HEK293 (cell line): Measurements from ENCODE around the gene ABCG1.
A peak's percentile ranks its signal among the peaks of the same experiment; 100 is the strongest.

ENCODE experiments used
- CTCF ChIA-PET: fragments of 350-600 bp; formaldehyde crosslinking; extraction: SDS; loops from one replicate; lab custom pipeline; 2021; ENCODE audit warnings: antibody characterized with exemption; lab: Yijun Ruan, JAX
- POLR2A ChIA-PET: fragments of 300-600 bp; formaldehyde crosslinking; extraction: SDS; loops from one replicate; lab custom pipeline; 2020; ENCODE audit warnings: antibody characterized with exemption, inconsistent platforms; lab: Yijun Ruan, JAX
- H3K27ac ChIP-seq: fragments of 200-500 bp; sonication (Bioruptor generic); 2 replicates; pipeline ENCODE4 v1.5.1; 2014; ENCODE audit warnings: low read depth, low read length, control low read depth, inconsistent platforms; ENCODE audit errors: extremely low read depth
- H3K36me3 ChIP-seq, 2 experiments: fragments of 200-500 bp in 1 of 2; sonication (Bioruptor generic) in 1 of 2; 1 replicate in 1 of 2; 2 replicates in 1 of 2; pipeline ENCODE4 v1.5.1; 2014 to 2017; ENCODE audit warnings: inconsistent platforms in 2 of 2, low read length in 2 of 2; ENCODE audit not compliant: control insufficient read depth in 2 of 2, insufficient read depth in 1 of 2
- H3K4me1 ChIP-seq: fragments of 200-500 bp; sonication (Bioruptor generic); 2 replicates; pipeline ENCODE4 v1.5.1; 2014; ENCODE audit warnings: mild to moderate bottlenecking, low read length, inconsistent platforms; ENCODE audit not compliant: control insufficient read depth, insufficient read depth
- H3K4me3 ChIP-seq: 2 replicates; pipeline ENCODE4 v1.5.1; 2011; ENCODE audit warnings: low read depth, mild to moderate bottlenecking, control low read depth, low read length, moderate library complexity
- H3K9me3 ChIP-seq: fragments of 200-500 bp; sonication (Bioruptor generic); 2 replicates; pipeline ENCODE4 v1.5.1; 2014; ENCODE audit warnings: low read depth, low read length, inconsistent platforms; ENCODE audit not compliant: control insufficient read depth, insufficient read depth
- EGR2 ChIP-seq: fragments of 450-650 bp; formaldehyde crosslinking; IDR thresholded peaks from 2 replicates; pipeline ENCODE4 v1.5.1; 2016; ENCODE audit warnings: low read depth, missing biosample characterization, missing genetic modification characterization
- PRDM1 ChIP-seq: fragments of 450-650 bp; formaldehyde crosslinking; IDR thresholded peaks from 2 replicates; pipeline ENCODE4; 2016; ENCODE audit warnings: missing biosample characterization, missing genetic modification characterization
- SALL2 ChIP-seq: fragments of 450-650 bp; formaldehyde crosslinking; IDR thresholded peaks from 2 replicates; pipeline ENCODE4 v1.5.0; 2017; ENCODE audit warnings: missing biosample characterization, mild to moderate bottlenecking, missing genetic modification characterization, borderline replicate concordance
- SP7 ChIP-seq: fragments of 450-650 bp; formaldehyde crosslinking; IDR thresholded peaks from 2 replicates; pipeline ENCODE4 v1.5.1; 2016; ENCODE audit warnings: missing biosample characterization, missing genetic modification characterization
- ZBTB20 ChIP-seq: fragments of 450-650 bp; formaldehyde crosslinking; IDR thresholded peaks from 2 replicates; pipeline ENCODE4 v1.5.1; 2016; ENCODE audit warnings: missing biosample characterization, missing genetic modification characterization
- ZFHX2 ChIP-seq: fragments of 450-650 bp; formaldehyde crosslinking; conservative IDR thresholded peaks from 2 replicates; pipeline ENCODE4 v1.5.1; 2016; ENCODE audit warnings: missing biosample characterization, missing genetic modification characterization
- ZNF175 ChIP-seq: fragments of 450-650 bp; formaldehyde crosslinking; IDR thresholded peaks from 2 replicates; pipeline ENCODE4 v1.5.1; 2016; ENCODE audit warnings: missing biosample characterization, missing genetic modification characterization
- ZNF184 ChIP-seq: fragments of 450-650 bp; IDR thresholded peaks from 2 replicates; pipeline ENCODE4 v1.5.1; 2018; ENCODE audit warnings: missing biosample characterization, mild to moderate bottlenecking, missing genetic modification characterization
- ZNF239 ChIP-seq: fragments of 450-650 bp; formaldehyde crosslinking; IDR thresholded peaks from 2 replicates; pipeline ENCODE4 v1.5.1; 2016; ENCODE audit warnings: missing biosample characterization, missing genetic modification characterization
- ZNF266 ChIP-seq: fragments of 450-650 bp; formaldehyde crosslinking; IDR thresholded peaks from 2 replicates; pipeline ENCODE4 v1.5.1; 2016; ENCODE audit warnings: missing biosample characterization, missing genetic modification characterization, low read depth
- ZNF311 ChIP-seq: fragments of 450-650 bp; formaldehyde crosslinking; IDR thresholded peaks from 2 replicates; pipeline ENCODE4 v1.5.1; 2017; ENCODE audit warnings: missing biosample characterization, missing genetic modification characterization, borderline replicate concordance
- ZNF423 ChIP-seq: fragments of 450-650 bp; formaldehyde crosslinking; IDR thresholded peaks from 2 replicates; pipeline ENCODE4 v1.5.1; 2016; ENCODE audit warnings: missing biosample characterization, missing genetic modification characterization
- ZNF521 ChIP-seq: fragments of 450-650 bp; formaldehyde crosslinking; IDR thresholded peaks from 2 replicates; pipeline ENCODE4 v1.5.1; 2017; ENCODE audit warnings: missing biosample characterization, mild to moderate bottlenecking, missing genetic modification characterization
- ZNF621 ChIP-seq: fragments of 450-650 bp; formaldehyde crosslinking; IDR thresholded peaks from 2 replicates; pipeline ENCODE4 v1.5.1; 2017; ENCODE audit warnings: missing biosample characterization, missing genetic modification characterization
- ZNF654 ChIP-seq: fragments of 450-650 bp; formaldehyde crosslinking; IDR thresholded peaks from 2 replicates; pipeline ENCODE4 v1.5.1; 2016; ENCODE audit warnings: low read depth, missing biosample characterization, missing genetic modification characterization
- ZNF843 ChIP-seq: fragments of 450-650 bp; formaldehyde crosslinking; IDR thresholded peaks from 2 replicates; pipeline ENCODE4 v1.5.1; 2016; ENCODE audit warnings: missing biosample characterization, missing genetic modification characterization
- ZSCAN30 ChIP-seq: fragments of 450-650 bp; IDR thresholded peaks from 2 replicates; pipeline ENCODE4 v1.5.1; 2018; ENCODE audit warnings: missing biosample characterization, mild to moderate bottlenecking, missing genetic modification characterization, moderate library complexity
- TF ChIP-seq, protein P1 (sequence below): fragments of 450-650 bp; formaldehyde crosslinking; IDR thresholded peaks from 2 replicates; pipeline ENCODE4 v1.5.0; 2017; ENCODE audit warnings: missing biosample characterization, missing genetic modification characterization, borderline replicate concordance
- TF ChIP-seq, protein P2 (sequence below): fragments of 450-650 bp; formaldehyde crosslinking; IDR thresholded peaks from 2 replicates; pipeline ENCODE4 v1.5.1; 2016; ENCODE audit warnings: missing biosample characterization, missing genetic modification characterization
- TF ChIP-seq, protein P3 (sequence below): fragments of 450-650 bp; formaldehyde crosslinking; IDR thresholded peaks from 2 replicates; pipeline ENCODE4 v1.5.1; 2016; ENCODE audit warnings: missing biosample characterization, missing genetic modification characterization
- TF ChIP-seq, protein P4 (sequence below): fragments of 450-650 bp; formaldehyde crosslinking; IDR thresholded peaks from 2 replicates; pipeline ENCODE4 v1.5.1; 2016; ENCODE audit warnings: missing biosample characterization, missing genetic modification characterization
- TF ChIP-seq, protein P5 (sequence below): fragments of 450-650 bp; formaldehyde crosslinking; IDR thresholded peaks from 2 replicates; pipeline ENCODE4 v1.5.1; 2016; ENCODE audit warnings: missing biosample characterization, missing genetic modification characterization
- TF ChIP-seq, protein P6 (sequence below): fragments of 450-650 bp; formaldehyde crosslinking; IDR thresholded peaks from 2 replicates; pipeline ENCODE4 v1.5.1; 2016; ENCODE audit warnings: missing biosample characterization, missing genetic modification characterization

ABCG1 gene

DNA sequence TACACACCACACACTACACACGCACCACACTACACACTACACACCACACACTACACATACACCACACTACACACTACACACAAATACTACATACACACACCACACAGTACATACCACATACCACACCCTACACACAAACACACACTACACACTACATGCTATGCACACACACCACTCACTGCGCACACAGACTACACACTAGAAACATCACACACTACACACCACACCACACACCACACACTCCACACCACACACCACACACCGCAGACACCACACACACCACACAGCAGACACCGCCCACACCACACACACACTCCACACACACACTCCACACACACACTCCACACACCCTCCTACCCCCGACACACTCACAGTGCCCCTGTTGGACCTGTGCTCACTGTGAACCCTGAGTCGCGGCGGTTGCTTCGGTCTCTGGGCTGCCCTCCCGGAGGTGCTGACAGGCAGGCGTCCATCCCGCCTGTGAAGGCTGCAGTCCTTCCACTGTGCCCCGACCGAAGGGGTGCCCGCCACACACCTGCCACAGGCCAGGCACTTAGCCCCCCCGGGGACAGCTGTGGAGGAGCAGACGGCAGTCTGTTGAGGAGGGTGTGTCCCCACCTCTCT lies 74.8 kb downstream of the ABCG1 start:
- H3K36me3 ChIP-seq = peaks cover 0 to 13% of the 10 kb centered on the region in 2 experiments; a peak in 2 of 3 replicates
- no peaks in the 10 kb centered on the region for H3K4me1 ChIP-seq
- CTCF ChIA-PET = interaction anchor here (1.2 kb wide), 1 partner anchor 16 kb away, joined by 3 read pairs; no protein-coding TSS in a partner anchor
- peak; percentile 50; the same call in 1 of the 2 replicates for TF ChIP-seq EGR2 (tag by site-specific recombination)
- TF ChIP-seq ZNF521 (tag by site-specific recombination) = 0 out of 2 replicates have a peak, but pooled peaks have one; percentile 65
- TF ChIP-seq ZFHX2 (tag by site-specific recombination) = peak; percentile 32; the same call in 1 of the 2 replicates
- no peak for TF ChIP-seq ZNF654 (tag by site-specific recombination)
- TF ChIP-seq, protein P1, sequence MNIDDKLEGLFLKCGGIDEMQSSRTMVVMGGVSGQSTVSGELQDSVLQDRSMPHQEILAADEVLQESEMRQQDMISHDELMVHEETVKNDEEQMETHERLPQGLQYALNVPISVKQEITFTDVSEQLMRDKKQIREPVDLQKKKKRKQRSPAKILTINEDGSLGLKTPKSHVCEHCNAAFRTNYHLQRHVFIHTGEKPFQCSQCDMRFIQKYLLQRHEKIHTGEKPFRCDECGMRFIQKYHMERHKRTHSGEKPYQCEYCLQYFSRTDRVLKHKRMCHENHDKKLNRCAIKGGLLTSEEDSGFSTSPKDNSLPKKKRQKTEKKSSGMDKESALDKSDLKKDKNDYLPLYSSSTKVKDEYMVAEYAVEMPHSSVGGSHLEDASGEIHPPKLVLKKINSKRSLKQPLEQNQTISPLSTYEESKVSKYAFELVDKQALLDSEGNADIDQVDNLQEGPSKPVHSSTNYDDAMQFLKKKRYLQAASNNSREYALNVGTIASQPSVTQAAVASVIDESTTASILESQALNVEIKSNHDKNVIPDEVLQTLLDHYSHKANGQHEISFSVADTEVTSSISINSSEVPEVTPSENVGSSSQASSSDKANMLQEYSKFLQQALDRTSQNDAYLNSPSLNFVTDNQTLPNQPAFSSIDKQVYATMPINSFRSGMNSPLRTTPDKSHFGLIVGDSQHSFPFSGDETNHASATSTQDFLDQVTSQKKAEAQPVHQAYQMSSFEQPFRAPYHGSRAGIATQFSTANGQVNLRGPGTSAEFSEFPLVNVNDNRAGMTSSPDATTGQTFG (tag by site-specific recombination) = peak; percentile 73; the same call in 1 of the 2 replicates
- TF ChIP-seq, protein P2, sequence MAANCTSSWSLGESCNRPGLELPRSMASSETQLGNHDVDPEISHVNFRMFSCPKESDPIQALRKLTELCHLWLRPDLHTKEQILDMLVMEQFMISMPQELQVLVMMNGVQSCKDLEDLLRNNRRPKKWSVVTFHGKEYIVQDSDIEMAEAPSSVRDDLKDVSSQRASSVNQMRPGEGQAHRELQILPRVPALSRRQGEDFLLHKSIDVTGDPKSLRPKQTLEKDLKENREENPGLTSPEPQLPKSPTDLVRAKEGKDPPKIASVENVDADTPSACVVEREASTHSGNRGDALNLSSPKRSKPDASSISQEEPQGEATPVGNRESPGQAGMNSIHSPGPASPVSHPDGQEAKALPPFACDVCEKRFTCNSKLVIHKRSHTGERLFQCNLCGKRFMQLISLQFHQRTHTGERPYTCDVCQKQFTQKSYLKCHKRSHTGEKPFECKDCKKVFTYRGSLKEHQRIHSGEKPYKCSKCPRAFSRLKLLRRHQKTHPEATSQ = 0 out of 2 replicates have a peak, but pooled peaks have one; percentile 14
- no peak for TF ChIP-seq ZNF184 (tag by site-specific recombination)
- TF ChIP-seq ZNF311 (tag by site-specific recombination) = peak; percentile 96; the same call in 1 of the 2 replicates
- TF ChIP-seq, protein P3, sequence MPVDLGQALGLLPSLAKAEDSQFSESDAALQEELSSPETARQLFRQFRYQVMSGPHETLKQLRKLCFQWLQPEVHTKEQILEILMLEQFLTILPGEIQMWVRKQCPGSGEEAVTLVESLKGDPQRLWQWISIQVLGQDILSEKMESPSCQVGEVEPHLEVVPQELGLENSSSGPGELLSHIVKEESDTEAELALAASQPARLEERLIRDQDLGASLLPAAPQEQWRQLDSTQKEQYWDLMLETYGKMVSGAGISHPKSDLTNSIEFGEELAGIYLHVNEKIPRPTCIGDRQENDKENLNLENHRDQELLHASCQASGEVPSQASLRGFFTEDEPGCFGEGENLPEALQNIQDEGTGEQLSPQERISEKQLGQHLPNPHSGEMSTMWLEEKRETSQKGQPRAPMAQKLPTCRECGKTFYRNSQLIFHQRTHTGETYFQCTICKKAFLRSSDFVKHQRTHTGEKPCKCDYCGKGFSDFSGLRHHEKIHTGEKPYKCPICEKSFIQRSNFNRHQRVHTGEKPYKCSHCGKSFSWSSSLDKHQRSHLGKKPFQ (tag by site-specific recombination) = peak; percentile 55; the same call in 1 of the 2 replicates
- 0 out of 2 replicates have a peak, but pooled peaks have one; percentile 75 for TF ChIP-seq SALL2 (tag by site-specific recombination)
- TF ChIP-seq ZNF423 (tag by site-specific recombination) = no peak
- 0 out of 2 replicates have a peak, but pooled peaks have one; percentile 20 for TF ChIP-seq ZNF266 (tag by site-specific recombination)
- TF ChIP-seq ZNF621 (tag by site-specific recombination) = 0 out of 2 replicates have a peak, but pooled peaks have one; percentile 63
- 0 out of 2 replicates have a peak, but pooled peaks have one; percentile 29 for TF ChIP-seq ZNF239 (tag by site-specific recombination)
- TF ChIP-seq ZNF175 (tag by site-specific recombination) = peak; percentile 70; the same call in 1 of the 2 replicates
- H3K27ac ChIP-seq = no peak overlapping the region
- POLR2A ChIA-PET = no interaction called here
- H3K9me3 ChIP-seq = no peaks in the 10 kb centered on the region
- H3K4me3 ChIP-seq = no peak overlapping the region

DNA sequence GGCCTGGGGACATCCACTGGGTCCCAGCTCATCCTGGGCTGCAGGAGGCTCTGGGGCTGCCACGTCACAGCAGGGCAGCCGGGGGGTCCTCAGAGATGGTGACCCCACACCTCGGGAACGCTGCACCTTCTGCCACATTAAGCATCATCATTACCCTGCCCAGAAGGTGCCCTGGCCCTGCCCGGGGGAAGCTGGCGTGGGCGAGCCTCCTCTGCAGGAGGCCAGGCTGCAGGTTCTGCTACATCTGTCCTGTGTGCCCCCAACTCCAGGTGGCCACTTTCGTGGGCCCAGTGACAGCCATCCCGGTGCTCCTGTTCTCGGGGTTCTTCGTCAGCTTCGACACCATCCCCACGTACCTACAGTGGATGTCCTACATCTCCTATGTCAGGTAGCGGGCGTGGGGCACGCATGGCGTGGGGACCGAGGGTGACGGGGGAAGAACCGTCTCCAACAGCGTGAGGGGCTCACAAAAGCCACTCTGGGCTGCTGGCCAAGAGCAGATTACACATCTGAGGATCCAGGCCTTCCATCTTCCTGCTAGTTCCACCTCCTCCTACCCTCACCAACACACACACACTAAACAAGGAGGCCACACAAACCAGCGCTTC lies 75.4 kb downstream of the ABCG1 start:
- Histone ChIP-seq H3K4me3 (no peak overlapping the region), H3K9me3 (no peaks in the 10 kb centered on the region), H3K36me3 (peaks cover 0 to 13% of the 10 kb centered on the region in 2 experiments; a peak in 2 of 3 replicates), H3K4me1 (no peaks in the 10 kb centered on the region), H3K27ac (no peak overlapping the region)
- POLR2A ChIA-PET = no interaction called here
- CTCF ChIA-PET = interaction anchor here (0.6 to 1.3 kb wide), 3 partner anchors 15 to 55 kb away, joined by 3 to 5 read pairs (median 3); no protein-coding TSS in a partner anchor
- TF ChIP-seq ZBTB20 (tag by site-specific recombination) (no peak), ZNF175 (tag by site-specific recombination) (no peak), ZNF843 (tag by site-specific recombination) (no peak), SP7 (tag by site-specific recombination) (no peak), ZSCAN30 (tag by site-specific recombination) (no peak), PRDM1 (tag by site-specific recombination) (no peak)
- TF ChIP-seq, protein P4, sequence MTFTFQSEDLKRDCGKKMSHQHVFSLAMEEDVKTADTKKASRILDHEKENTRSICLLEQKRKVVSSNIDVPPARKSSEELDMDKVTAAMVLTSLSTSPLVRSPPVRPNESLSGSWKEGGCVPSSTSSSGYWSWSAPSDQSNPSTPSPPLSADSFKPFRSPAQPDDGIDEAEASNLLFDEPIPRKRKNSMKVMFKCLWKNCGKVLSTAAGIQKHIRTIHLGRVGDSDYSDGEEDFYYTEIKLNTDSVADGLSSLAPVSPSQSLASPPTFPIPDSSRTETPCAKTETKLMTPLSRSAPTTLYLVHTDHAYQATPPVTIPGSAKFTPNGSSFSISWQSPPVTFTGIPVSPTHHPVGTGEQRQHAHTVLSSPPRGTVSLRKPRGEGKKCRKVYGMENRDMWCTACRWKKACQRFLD (tag by site-specific recombination) = no peak
- TF ChIP-seq, protein P5, sequence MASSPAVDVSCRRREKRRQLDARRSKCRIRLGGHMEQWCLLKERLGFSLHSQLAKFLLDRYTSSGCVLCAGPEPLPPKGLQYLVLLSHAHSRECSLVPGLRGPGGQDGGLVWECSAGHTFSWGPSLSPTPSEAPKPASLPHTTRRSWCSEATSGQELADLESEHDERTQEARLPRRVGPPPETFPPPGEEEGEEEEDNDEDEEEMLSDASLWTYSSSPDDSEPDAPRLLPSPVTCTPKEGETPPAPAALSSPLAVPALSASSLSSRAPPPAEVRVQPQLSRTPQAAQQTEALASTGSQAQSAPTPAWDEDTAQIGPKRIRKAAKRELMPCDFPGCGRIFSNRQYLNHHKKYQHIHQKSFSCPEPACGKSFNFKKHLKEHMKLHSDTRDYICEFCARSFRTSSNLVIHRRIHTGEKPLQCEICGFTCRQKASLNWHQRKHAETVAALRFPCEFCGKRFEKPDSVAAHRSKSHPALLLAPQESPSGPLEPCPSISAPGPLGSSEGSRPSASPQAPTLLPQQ (tag by site-specific recombination) = no peak
- TF ChIP-seq, protein P6, sequence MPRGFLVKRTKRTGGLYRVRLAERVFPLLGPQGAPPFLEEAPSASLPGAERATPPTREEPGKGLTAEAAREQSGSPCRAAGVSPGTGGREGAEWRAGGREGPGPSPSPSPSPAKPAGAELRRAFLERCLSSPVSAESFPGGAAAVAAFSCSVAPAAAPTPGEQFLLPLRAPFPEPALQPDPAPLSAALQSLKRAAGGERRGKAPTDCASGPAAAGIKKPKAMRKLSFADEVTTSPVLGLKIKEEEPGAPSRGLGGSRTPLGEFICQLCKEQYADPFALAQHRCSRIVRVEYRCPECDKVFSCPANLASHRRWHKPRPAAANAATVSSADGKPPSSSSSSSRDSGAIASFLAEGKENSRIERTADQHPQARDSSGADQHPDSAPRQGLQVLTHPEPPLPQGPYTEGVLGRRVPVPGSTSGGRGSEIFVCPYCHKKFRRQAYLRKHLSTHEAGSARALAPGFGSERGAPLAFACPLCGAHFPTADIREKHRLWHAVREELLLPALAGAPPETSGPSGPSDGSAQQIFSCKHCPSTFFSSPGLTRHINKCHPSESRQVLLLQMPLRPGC (tag by site-specific recombination) = no peak
